HG03521 (cell line): ENCODE results near the gene PLK3.
A peak's percentile ranks its signal among the peaks of the same experiment; 100 is the strongest.
"Not testable (repeated sequence)": the region's sequence is repeated elsewhere in the genome, so short reads cannot be mapped to it uniquely, and the experiment has no call there.

Source experiments
- ATAC-seq: cut with Tn5 transposase; IDR thresholded peaks from one replicate; pipeline ENCODE4 v1.9.1; 2021; ENCODE audit warnings: mild to moderate bottlenecking, moderate library complexity; ENCODE audit not compliant: unreplicated experiment

Gene PLK3

GRCh38 chr1:44826375-44827196 is 26.4 kb downstream of the PLK3 start:
- ATAC-seq = no peak

- no peak for ATAC-seq
These were observed 27.2 kb downstream of the PLK3 start for GRCh38 chr1:44827197-44828002.

DNA sequence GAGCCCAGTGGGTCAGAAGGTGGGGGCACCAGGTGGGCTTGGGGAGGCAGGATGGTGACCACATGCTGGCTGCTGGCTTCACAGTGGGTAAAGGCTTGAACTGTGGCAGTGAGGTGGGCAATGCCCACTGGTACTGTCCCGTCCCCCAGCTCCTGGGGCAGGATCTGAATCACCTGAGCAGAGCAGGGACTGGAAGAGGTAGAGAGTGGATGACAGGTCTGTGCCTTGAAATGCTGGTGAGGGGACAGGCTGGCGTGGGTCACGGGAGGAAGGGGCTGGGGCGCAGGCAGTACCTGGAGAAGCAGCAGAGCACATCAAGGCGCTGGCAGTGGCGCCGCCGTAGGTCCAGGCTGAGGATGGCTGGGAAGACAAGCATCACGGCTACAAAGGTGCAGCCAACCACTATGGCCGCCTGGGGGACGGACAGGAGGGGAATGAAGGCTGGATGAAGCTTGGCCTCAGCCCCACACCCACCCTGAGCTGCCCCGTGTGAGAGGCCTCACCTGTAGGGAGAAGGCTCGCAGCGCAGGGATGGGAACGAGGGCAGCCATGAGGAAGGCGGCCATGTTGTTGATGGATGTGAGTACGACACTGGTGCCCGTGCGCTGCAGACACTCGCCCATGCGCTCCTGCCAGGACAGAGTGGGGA is 27.9 kb downstream of the PLK3 start:
- no peak for ATAC-seq

- no peak for ATAC-seq
These were observed 28.8 kb downstream of the PLK3 start for GRCh38 chr1:44828841-44829440.

DNA sequence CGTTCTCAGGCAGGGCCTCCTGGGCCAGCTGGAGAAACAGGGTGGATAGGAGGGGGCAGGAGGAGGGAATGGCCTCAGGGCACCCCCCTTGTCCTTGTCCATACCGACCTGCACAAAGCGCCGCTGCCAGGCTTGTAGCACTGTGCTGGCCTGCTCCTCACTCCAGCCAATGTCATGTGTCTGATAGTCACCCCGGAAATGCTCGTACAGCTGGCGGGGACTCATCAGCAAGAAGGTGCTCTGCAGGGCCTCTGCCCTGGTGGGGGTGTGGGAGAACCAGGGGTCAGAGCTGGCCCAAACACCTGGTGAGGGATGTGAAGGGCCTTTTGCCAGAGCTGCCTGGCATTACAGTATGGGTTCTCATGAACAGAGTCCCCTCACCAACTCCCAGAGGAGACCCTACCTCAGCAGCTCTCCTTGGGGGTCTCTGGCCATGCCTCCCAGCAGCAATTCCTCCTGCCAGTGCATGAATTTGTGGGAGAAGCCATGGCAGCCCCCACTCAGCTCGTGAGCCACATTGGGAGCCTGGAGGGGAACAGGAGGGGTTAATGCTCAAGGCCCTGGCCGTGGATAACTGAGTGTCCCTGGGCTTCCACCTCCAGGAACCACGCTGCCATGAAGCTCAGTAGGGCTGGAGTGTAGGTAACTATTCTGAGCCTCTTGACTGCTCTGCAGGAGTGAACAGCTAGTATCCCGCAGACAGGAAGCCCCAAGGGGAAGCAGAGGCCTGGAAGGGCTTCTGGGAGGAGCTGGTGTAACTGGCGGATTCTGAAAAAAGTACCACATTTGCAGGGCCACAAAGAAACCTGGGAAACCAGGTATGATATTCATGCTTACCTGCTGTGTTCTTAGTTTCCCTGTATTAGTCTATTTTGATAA is 29.6 kb downstream of the PLK3 start:
- ATAC-seq = no peak

DNA sequence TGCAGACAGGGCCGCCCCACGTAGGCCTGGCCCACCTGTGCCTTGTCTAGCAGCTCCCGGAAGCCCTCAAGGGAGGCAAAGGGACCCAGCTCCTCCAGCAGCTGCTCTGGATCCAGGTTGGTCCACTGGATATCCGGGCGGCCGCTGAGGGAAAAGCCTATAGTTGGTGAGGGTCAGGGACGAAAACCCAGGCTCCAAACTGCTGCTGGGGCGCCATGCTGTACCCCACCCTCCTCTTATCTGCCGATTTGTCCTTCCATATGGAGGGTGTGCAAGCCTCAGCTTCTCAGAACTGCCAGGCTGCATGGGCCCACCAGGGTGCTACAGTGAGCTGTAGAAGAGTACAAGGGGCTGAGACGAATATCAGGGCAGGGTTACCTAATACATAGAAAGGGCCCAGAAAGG is 30.7 kb downstream of the PLK3 start:
- no peak for ATAC-seq

GRCh38 chr1:44831516-44831915 is 31.3 kb downstream of the PLK3 start:
- ATAC-seq = no peak

DNA sequence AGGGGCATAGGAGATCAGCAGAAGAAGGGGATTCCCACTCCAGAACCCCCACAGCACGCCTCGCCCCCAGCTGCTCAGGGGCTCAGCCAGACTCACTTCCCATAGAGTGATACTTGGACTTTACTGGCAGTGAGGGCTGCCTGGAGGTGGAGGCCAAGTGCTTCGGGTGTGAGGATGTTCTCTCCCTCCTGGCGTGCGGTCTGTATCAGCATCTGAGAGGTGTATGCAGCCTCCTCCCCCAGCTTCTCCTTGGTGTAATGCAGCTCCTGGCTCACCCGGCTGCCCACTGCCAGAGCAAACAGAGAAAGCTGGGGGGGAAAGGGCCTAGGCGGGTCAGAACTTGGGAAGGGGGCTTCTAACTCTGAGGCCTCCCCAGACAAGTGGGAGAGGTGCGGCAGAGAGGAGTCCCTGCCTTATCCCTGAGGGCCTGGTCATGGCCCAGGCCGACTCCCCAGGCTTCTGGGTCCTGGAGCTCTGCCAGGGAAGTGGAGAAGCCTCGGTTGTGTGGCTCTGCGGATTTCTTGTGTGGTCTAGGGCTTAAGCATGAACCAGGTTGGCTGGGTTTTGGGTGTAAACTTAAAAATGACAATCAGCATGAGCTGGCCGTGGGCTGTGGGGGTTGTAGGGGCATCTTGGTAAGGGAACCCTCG is 32.0 kb downstream of the PLK3 start:
- no peak for ATAC-seq

GRCh38 chr1:44834328-44834727 is 34.2 kb downstream of the PLK3 start:
- ATAC-seq = no peak

DNA sequence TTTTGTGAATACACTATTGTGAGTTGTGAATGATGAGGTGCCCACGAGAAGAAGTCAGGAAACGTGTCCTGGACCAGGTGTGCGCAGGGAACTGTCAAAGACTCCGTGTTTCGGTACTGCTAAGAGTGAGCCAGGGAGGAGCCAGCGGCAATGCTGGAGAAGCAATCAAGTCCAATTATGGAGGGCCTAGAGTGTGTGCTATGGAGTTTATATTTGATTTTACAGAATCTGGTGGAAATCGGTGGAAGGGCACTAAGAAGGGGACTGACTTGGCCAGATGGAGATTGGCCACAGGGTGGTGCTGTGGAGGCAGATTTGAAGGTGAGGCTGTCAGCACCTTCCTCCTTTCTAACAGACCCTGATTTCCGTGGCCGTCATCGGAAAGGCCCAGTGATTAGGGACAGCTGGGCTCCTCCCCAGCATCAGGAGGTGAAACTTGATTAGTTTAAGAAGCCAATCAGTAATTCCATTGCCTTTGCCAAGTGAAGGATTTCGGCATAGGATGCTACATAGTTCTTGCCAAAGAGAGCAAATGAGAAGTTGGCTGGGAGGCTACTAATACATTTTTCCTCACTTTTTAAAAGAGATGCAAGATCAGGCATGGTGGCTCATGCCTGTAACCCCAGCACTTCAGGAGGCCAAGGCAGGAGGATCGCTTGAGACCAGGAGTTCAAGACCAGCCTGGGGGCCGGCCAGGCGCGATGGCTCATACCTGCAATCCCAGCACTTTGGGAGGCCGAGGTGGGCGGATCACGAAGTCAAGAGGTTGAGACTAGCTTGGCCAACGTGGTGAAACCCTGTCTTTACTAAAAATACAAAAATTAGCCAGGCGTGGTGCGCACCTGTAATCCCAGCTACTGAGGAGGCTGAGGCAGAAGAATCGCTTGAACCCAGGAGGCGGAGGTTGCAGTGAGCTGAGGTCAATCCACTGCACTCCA is 35.8 kb downstream of the PLK3 start:
- peak; percentile 62 for ATAC-seq

DNA sequence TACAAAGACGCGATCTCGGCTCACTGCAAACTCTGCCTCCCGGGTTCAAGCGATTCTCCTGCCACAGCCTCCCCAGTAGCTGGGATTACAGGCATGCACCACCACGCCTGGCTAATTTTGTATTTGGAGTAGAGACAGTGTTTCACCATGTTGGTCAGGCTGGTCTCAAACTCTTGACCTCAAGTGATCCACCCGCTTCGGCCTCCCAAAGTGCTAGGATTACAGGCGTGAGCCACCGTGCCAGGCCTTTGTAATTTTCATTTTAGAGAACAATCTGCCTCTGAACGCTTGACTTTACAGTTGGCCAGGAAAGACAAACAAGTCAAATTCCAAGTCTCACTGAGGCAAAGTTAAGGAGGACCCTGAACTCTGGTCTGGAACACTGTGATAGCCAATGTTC is 38.1 kb downstream of the PLK3 start:
- ATAC-seq = not testable (repeated sequence)

DNA sequence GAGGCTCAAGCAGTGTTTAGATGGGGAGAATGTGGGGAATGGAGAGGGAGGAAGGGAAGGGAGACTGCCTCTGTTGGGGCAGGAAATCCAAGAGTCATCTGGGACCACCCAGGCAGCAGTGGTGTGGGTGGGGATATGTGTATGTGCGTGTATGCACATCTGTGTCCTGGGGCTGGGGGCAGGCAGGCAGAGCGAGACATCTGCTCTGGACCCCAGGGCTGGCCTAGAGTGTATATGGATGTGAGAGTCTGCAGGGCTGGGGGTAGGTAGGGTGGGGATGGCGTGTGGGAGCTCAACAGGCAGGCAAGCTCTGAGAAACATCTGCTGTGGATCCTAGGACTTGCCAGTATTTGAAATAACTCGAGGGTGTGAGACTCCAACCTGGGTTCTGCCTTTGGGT is 39.4 kb downstream of the PLK3 start:
- no peak for ATAC-seq

- no peak for ATAC-seq
These were observed 42.3 kb downstream of the PLK3 start for GRCh38 chr1:44842486-44842861.

DNA sequence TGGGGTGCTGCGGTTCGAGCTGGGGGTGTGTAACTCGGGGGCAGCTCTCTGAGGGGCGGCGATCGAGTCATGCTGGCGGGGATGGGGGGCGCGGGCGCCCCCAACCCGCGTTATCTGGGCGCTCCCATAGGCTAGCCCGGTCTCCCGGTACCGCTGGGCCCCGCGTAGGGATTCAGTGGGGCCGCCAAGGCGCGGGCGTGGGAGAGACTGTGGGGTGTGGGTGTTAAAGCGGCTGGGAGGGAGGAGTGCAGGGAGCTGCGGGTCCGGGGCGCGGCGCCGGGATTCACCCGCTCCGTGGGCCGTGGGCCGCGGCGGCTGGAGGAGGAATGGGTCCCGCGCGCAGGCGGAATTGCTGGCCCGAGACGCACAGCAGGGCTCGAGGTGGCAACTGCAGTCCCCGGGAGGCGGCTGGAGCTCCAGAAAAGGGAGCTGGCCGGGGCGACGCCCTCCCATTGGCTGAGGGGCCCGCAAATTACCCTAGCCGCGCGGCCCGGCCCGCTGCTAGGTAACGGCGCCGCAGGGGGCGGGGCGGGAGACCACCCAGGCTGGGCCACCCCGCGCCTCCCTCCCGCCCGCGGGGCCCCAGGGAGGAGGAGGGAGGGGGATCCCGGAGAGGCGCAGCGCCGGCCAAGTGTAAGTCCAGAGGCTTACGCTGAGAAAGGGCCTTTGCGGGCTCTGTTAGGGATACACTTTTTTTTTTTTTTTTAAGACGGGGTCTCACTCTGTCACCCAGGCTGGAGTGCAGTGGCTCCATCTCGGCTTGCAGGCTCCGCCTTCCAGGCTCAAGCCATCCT is 42.9 kb downstream of the PLK3 start, which contains the start of gene PTCH2:
Gene PTCH2 (minus strand): TSS at position 392 of the 794 bp plus-strand sequence. CDS start 321 bp downstream, at position 71.
- ATAC-seq = no peak

DNA sequence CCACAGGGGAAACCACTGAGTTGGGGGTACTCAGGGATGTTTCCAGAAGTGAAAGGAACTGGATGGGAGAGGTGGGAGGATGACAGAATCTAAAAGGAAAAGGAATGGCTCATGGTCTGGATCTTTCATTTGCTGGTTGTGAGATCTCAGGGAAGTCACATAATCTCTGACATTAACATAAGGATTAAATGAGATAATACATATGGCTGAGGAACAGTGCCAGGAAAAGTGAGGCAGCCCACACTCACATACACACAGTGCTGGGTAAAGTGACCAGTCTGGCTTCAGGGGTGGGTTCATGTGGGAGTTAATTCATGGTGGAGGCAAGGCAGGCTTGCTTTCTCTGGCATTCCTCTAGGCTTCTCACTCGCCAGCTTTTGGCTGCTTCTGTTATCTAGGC is 46.8 kb downstream of the PLK3 start:
- no peak for ATAC-seq

DNA sequence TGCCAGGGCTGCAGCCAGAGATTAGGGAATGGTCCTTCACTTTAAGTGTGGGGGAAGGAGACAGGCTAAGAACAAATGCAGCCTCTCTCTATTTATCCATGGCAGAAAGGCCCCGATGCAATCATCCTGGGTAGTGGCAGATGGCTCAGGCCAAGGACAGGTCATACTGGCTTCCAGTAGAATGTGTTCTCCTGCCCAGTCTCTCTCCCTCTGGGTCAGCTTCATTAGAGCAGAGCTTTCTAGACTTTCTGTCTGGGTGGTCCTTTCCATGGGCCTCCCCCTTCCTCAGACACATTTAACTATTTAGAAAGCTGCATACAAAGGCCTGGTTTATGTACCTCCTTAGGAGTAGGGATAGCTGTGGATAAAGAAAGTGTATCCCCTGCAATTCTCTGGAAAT is 47.7 kb downstream of the PLK3 start:
- no peak for ATAC-seq

DNA sequence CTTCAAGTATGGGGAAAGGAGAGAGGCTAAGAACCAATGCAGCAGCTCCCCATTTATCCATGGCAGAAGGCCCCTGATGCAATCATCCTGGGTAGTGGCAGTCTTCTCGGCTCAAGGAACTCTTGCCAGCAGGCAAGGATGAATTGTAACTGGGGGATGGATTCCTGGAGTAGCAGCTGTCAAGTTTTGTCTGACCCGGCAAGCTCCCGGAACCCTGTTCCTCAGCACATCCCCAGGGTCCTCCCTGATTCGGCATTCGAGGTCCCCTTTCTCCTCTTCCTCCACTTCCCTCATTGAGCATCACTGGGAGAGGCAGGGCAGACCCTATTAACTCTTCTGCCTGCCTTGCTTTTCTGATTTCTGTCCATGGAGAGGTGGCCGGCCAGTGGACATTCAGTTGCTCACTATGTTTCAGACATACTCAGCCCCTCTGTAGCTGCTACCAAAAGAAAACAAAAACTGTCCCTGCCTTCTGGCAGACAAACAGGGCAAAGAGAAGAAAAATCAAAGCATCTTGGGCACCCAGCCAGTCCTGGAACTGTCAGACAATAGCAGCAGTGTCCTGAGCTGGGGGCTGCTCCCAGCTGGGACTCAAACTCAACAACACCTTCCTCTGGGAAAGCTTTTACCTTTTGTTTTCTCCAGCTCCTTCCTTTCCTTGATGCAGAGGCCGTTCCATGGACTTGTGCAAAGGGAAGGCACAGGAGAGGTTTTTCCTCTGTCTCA is 48.4 kb downstream of the PLK3 start:
- no peak for ATAC-seq
